ENCODE data around the gene SNX30. TPM values are rescaled to one million over a fixed set of nuclear protein-coding genes. Genes with fewer than 3 reads are reported as not detected.

The SNX30 gene
- polyA plus RNA-seq, 1 donor: 10.2 TPM

GRCh38 chr9:112784020-112784785, 33.6 kb downstream of the SNX30 start:
- no peak for DNase-seq

- DNase-seq: no peak
Measured at GRCh38 chr9:112785986-112786385, 35.4 kb downstream of the SNX30 start.

GRCh38 chr9:112786829-112787520, 36.4 kb downstream of the SNX30 start:
- DNase-seq: no peak

GRCh38 chr9:112787978-112788377, 37.4 kb downstream of the SNX30 start:
- no peak for DNase-seq

GRCh38 chr9:112789473-112789872, 38.9 kb downstream of the SNX30 start:
- peak; percentile 49 for DNase-seq

GRCh38 chr9:112789891-112790774, 39.6 kb downstream of the SNX30 start:
- no peak for DNase-seq

GRCh38 chr9:112792670-112793069, 42.1 kb downstream of the SNX30 start:
- DNase-seq: no peak

- DNase-seq: no peak
Measured at GRCh38 chr9:112793213-112793810, 42.8 kb downstream of the SNX30 start.

- no peak for DNase-seq
Measured at GRCh38 chr9:112794731-112795130, 44.2 kb downstream of the SNX30 start.

- DNase-seq: no peak
Measured at GRCh38 chr9:112795921-112796320, 45.4 kb downstream of the SNX30 start.

GRCh38 chr9:112796485-112796884, 45.9 kb downstream of the SNX30 start:
- no peak for DNase-seq

- no peak for DNase-seq
Measured at GRCh38 chr9:112809351-112809848, 58.8 kb downstream of the SNX30 start.

GRCh38 chr9:112809906-112810305, 59.3 kb downstream of the SNX30 start:
- no peak for DNase-seq

- DNase-seq: no peak
Measured at GRCh38 chr9:112810696-112811490, 60.3 kb downstream of the SNX30 start.

GRCh38 chr9:112811518-112811917, 61.0 kb downstream of the SNX30 start:
- no peak for DNase-seq

- DNase-seq: no peak
Measured at GRCh38 chr9:112815868-112816267, 65.3 kb downstream of the SNX30 start.

GRCh38 chr9:112817860-112818203, 67.3 kb downstream of the SNX30 start:
- no peak for DNase-seq

GRCh38 chr9:112819635-112820496, 69.3 kb downstream of the SNX30 start:
- DNase-seq: peak; percentile 62

GRCh38 chr9:112820881-112821280, 70.3 kb downstream of the SNX30 start:
- no peak for DNase-seq

- DNase-seq: no peak
Measured at GRCh38 chr9:112822618-112823017, 72.1 kb downstream of the SNX30 start.

GRCh38 chr9:112823257-112823656, 72.7 kb downstream of the SNX30 start:
- DNase-seq: no peak

All from hindlimb muscle (tissue), 1 donor.